Measurements from ENCODE around the gene CORO2B. TPM values are rescaled to one million over a fixed set of nuclear protein-coding genes. Genes with fewer than 3 reads are reported as not detected.
A peak's percentile ranks its signal among the peaks of the same experiment; 100 is the strongest.

The CORO2B gene
- total RNA-seq, 1 donor from 2014 or later: 21.3 TPM

GRCh38 chr15:68658641-68659358 lies 80.0 kb downstream of the CORO2B start:
- no peak for DNase-seq (ENCODE audit: low read depth, low spot score)
- Mint-ChIP-seq H3K36me3 (ENCODE audit: low read depth) (peaks cover 13% of the 10 kb centered on the region), H3K27me3 (ENCODE audit: low read depth) (no peaks in the 10 kb centered on the region), H3K27ac (ENCODE audit: unreplicated experiment) (no peak overlapping the region), H3K4me1 (peaks cover 34% of the 10 kb centered on the region), H3K9me3 (peaks cover 11% of the 10 kb centered on the region), H3K4me3 (no peak overlapping the region)
- no peak for TF ChIP-seq CTCF (conservative IDR thresholded peaks at IDR 0.05)

GRCh38 chr15:68663526-68663925 lies 84.7 kb downstream of the CORO2B start:
- no peak overlapping the region for H3K4me3 Mint-ChIP-seq
- H3K36me3 Mint-ChIP-seq (ENCODE audit: low read depth): peaks cover 18% of the 10 kb centered on the region
- peaks cover 13% of the 10 kb centered on the region for H3K9me3 Mint-ChIP-seq
- peaks cover 15% of the 10 kb centered on the region for H3K4me1 Mint-ChIP-seq
- no peak overlapping the region for H3K27ac Mint-ChIP-seq (ENCODE audit: unreplicated experiment)
- no peaks in the 10 kb centered on the region for H3K27me3 Mint-ChIP-seq (ENCODE audit: low read depth)
- no peak for DNase-seq (ENCODE audit: low read depth, low spot score)
- no peak for TF ChIP-seq CTCF (conservative IDR thresholded peaks at IDR 0.05)

GRCh38 chr15:68666120-68666811 lies 87.5 kb downstream of the CORO2B start:
- Mint-ChIP-seq H3K4me1 (peaks cover 9% of the 10 kb centered on the region), H3K36me3 (ENCODE audit: low read depth) (peaks cover 18% of the 10 kb centered on the region), H3K9me3 (peaks cover 13% of the 10 kb centered on the region), H3K27me3 (ENCODE audit: low read depth) (no peaks in the 10 kb centered on the region), H3K4me3 (no peak overlapping the region), H3K27ac (ENCODE audit: unreplicated experiment) (peak overlapping the region; percentile 62)
- no peak for TF ChIP-seq CTCF (conservative IDR thresholded peaks at IDR 0.05)
- no peak for DNase-seq (ENCODE audit: low read depth, low spot score)

GRCh38 chr15:68666812-68667450 lies 88.1 kb downstream of the CORO2B start:
- no peak for DNase-seq (ENCODE audit: low read depth, low spot score)
- Mint-ChIP-seq H3K27me3 (ENCODE audit: low read depth) (no peaks in the 10 kb centered on the region), H3K4me3 (no peak overlapping the region), H3K9me3 (peaks cover 13% of the 10 kb centered on the region), H3K36me3 (ENCODE audit: low read depth) (peaks cover 18% of the 10 kb centered on the region), H3K4me1 (peaks cover 9% of the 10 kb centered on the region), H3K27ac (ENCODE audit: unreplicated experiment) (no peak overlapping the region)
- TF ChIP-seq CTCF (conservative IDR thresholded peaks at IDR 0.05): no peak

GRCh38 chr15:68667800-68668625 lies 89.2 kb downstream of the CORO2B start:
- H3K4me1 Mint-ChIP-seq: peaks cover 14% of the 10 kb centered on the region
- peak overlapping the region; percentile 35 for H3K27ac Mint-ChIP-seq (ENCODE audit: unreplicated experiment)
- peaks cover 14% of the 10 kb centered on the region for H3K36me3 Mint-ChIP-seq (ENCODE audit: low read depth)
- H3K4me3 Mint-ChIP-seq: no peak overlapping the region
- peaks cover 9% of the 10 kb centered on the region for H3K9me3 Mint-ChIP-seq
- H3K27me3 Mint-ChIP-seq (ENCODE audit: low read depth): no peaks in the 10 kb centered on the region
- DNase-seq (ENCODE audit: low read depth, low spot score): no peak
- no peak for TF ChIP-seq CTCF (conservative IDR thresholded peaks at IDR 0.05)

Data from neural crest cell (in vitro differentiated cells).